Uterus (tissue), 2 donors: ENCODE results near the gene CLSTN1.

Experiments used
- CTCF ChIP-seq, 4 experiments: fragments of 200-600 bp in 2 of 4; fragments of 450-650 bp in 2 of 4; sonication (generic) in 2 of 4; IDR thresholded peaks; one replicate each; pipeline ENCODE4 v1.5.1; 2016 to 2019; ENCODE audit warnings: antibody characterized with exemption in 4 of 4, mild to moderate bottlenecking in 2 of 4, moderate library complexity in 1 of 4
- POLR2A ChIP-seq, 2 donors: fragments of 450-650 bp; IDR thresholded peaks; one replicate each; pipeline ENCODE4 v1.6.1; 2016; ENCODE audit warnings: antibody characterized with exemption in 2 of 2, mild to moderate bottlenecking in 1 of 2, moderate library complexity in 1 of 2

DNA sequence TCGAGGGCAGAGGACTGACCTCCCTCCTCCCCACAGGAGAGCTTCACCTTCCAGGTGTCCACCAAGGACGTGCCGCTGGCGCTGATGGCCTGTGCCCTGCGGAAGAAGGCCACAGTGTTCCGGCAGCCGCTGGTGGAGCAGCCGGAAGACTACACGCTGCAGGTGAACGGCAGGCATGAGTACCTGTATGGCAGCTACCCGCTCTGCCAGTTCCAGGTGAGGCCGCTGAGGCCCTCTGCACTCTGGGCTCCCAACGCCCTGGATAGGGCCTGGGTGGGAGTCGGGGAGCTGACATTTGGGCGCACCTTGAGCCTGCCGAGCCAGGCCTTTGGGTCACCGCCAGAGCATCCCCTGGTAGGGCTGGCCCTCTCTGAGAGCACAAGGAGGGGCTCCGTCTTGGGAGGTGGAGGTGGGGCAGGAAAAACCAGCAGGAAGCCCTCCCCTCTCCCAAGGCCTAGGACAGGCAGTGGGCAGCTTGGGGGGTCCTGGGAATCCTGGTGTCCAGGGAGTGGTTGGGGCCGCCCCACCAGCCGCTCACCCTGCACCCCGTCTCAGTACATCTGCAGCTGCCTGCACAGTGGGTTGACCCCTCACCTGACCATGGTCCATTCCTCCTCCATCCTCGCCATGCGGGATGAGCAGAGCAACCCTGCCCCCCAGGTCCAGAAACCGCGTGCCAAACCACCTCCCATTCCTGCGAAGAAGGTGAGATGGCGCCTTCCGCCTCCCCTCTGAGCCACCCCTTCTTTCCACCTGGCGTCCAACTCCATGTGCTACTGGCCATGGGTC is 107.2 kb downstream of the CLSTN1 start:
- TF ChIP-seq CTCF (IDR thresholded peaks at IDR 0.05) (no peak), POLR2A (IDR thresholded peaks at IDR 0.05) (no peak)
